Stromal cell of bone marrow (primary cell): ENCODE data around the gene GNS.
"Not testable (repeated sequence)": the region's sequence is repeated elsewhere in the genome, so short reads cannot be mapped to it uniquely, and the experiment has no call there.

Source experiments
- DNase-seq: peaks from one replicate; pipeline ENCODE4 v3.0.0-alpha.2; 2012; ENCODE audit warnings: low read depth

GNS gene

DNA sequence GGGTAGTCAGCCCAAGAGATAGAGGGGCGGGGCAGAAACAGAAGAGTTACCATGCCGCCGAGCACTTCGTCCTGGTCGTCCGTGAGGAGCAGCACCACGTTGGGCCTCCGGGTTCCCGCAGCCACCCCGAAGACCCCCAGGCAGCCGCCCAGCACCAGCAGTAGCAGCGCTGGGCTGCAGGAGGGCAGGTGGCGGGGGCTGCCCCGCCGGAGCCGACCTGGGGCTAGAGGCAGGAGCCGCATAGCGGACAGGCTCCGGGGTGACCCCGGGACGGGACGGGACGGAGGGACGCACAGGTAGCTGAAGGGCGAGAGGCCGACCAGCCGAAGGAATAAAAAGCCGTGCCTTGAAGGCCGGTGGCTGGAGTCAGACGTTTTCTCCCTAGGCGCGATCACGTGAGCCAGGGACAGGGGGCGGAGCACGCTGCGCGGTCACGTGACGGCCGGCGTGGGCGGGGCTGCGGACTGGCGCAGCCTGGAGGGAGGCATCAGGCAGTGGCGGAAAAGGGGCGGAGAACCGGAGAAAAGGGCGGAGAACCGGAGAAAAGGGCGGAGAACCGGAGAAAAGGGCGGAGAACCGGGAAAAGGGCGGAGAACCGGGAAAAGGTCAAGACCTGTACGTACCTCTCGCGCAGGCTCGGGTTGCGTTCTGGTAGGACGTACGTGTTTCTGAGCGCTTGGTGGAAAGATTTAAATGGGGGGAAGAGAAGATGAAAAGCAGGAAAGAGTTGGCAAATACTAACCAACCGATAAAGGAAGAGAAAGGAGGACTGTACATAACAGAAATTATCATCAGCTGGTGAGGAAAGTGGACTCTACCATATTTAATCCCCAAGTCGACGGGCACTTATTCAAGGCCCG, at the start of gene GNS:
Gene GNS (minus strand): TSS at position 372 of the 860 bp plus-strand sequence. CDS start 130 bp downstream, at position 242.
- DNase-seq: peak; percentile 90

DNA sequence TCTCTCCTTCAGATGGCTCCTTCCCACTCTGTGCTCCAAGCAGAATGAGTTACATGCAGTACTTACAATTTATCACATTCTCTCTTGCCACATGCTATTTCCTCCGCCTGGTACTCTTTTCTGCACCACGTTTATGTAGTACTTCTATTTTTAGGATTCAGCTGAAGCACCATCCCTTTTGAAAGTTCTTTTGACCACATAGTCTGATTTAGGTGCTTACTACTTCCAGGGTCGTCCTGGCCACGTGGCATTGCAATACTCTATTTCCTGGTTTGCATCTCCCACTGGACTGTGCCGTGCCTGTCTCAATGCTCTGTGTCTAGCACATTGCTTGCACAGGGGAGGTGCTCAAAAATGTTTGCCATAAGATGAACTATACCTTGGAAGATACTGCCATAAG, 48.9 kb upstream of the GNS start:
- DNase-seq: no peak

DNA sequence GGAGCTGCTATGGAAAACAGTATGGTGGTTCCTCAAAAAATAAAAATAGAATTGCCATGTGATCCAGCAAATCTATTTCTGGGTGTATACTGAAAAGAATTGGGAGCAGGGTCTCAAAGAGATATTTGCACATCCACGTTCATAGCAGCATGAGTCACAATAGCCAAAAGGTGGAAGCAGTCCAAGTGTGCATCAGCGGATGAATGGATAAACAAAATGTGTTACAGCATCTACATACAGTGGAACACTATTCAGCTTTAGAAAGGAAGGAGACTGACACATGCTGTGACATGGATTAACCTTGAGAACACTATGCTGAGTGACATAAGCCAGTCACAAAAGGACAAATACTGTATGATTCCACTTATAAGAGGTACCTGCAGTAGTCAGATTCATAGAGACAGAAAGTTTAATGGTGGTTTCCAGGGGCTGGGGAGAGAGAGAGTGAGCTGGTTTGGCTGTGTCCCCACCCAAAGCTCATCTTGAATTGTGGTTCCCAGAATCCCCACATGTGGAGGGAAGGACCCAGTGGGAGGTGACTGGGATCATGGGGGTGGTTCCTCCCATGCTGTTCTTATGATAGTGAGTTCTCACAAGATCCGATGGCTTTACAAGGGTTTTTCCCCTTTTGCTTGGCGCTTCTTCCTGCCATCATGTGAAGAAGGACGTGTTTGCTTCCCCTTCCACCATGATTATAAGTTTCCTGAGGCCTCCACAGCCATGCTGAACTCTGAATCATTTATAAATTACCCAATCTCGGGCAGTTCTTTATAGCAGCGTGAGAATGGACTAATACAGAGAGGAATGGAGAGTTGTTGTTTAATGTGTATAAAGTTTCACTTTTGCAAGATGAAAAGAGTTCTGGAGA, 47.6 kb upstream of the GNS start:
- no peak for DNase-seq

DNA sequence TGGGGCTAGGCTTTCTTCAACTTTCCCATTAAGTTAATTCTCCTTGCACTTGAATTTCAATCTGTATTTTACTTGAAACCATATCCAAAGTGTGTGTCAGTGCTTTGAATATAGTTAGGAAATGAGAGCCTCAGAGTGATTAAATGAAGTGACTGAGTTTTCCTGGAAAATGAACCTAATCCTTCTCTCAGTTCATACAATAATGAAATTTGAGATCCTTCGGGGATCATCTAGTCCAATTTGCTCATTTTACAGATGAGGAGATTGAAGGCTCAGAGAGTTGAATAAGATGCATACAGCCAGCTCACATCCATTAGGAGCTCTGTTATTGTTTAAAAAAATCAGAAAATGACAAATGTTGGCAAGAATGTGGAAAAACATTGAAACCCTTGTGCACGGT, 47.0 kb upstream of the GNS start:
- no peak for DNase-seq

GRCh38 chr12:64802180-64802775, 43.1 kb upstream of the GNS start:
- DNase-seq: not testable (repeated sequence)

- DNase-seq: no peak
These were observed 42.2 kb upstream of the GNS start for GRCh38 chr12:64801381-64801780.

- DNase-seq: no peak
These were observed 41.4 kb upstream of the GNS start for GRCh38 chr12:64800640-64801039.

GRCh38 chr12:64798165-64798564, 39.0 kb upstream of the GNS start:
- DNase-seq: no peak

GRCh38 chr12:64797156-64797555, 38.0 kb upstream of the GNS start:
- DNase-seq: no peak

DNA sequence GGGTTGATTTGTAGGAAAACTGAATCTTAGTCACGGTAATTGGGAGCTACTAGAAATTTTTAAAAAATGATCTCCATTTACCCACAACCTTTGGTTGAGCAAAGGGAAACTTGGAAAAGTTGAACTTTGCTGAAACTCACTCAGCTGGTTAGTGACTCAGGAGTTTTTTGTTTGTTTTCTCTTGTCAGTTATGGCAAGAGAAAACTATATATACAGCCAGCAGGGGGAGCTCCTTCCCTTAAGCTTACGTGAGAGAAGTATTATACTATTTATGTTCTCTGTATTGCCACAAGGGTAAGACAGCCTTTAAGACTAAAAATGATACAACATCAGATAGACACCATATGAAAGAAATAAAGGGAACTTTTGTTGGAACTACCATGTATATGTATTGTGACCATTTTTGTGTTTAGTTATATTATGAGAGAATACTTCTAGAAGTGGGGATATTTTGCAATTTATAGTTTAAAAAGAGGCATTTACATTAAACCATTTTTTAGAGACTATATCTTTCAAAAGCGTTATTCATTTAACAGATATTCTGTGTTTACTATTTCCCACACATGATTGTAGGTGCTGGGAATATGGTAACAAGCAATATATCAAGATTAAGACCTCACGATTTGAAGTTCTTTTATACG, 37.1 kb upstream of the GNS start:
- peak; percentile 92 for DNase-seq

DNA sequence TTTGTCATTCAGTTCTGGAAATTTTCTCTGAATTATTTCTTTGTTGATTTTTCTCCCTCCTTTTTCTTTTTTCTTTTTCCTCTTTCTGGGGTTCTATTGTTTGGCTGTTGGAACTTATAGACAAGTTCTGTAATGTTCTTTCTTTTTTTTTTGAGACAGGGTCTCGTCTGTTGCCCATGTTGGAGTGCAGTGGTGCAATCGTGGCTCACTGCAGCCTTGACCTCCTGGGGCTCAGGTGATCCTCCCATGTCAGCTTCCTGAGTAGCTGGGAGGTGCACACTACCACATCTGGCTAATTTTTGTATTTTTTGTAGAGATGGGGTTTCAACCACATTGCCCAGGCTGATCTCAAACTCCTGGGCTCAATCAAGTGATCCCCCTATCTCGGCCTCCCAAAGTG, 35.1 kb upstream of the GNS start:
- DNase-seq: no peak

DNA sequence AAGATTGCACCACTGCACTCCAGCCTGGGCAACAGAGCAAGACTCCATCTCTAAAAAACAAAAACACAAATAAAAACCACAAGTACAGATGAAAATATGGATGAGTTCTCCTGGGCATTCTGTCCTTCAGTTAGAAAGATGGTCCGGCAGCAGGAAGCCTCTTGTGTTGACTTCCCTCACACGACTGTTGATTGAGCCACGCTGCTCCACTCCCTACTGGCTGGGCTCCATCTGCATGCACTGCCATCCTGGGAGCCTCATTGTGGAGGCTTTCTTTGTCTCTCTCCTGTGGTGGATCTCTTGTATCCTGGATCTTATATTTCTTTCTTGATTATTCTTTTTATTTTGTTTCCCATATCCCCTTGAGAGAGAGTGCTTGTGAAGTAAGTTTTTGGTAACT, 34.4 kb upstream of the GNS start:
- DNase-seq: no peak

DNA sequence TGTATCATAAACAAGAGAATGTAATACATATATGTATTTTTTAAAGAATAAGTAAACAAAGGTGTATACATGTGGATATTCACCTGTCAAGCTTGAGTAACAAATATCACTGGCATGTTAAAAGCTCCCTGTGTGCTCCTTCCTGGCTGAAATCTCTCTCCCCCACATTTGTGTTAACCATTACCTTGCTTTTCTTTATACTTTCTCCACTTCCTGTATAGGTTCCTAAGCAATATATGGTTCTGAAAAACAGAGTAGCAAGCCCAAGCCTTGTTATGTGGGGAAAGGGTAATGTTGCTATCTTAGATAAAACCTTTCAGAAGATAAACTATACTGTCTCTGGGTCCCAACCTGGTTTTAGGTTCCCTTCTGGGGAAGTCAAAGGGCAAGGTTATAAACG, 32.9 kb upstream of the GNS start:
- no peak for DNase-seq

GRCh38 chr12:64791036-64791435, 31.8 kb upstream of the GNS start:
- DNase-seq: no peak

DNA sequence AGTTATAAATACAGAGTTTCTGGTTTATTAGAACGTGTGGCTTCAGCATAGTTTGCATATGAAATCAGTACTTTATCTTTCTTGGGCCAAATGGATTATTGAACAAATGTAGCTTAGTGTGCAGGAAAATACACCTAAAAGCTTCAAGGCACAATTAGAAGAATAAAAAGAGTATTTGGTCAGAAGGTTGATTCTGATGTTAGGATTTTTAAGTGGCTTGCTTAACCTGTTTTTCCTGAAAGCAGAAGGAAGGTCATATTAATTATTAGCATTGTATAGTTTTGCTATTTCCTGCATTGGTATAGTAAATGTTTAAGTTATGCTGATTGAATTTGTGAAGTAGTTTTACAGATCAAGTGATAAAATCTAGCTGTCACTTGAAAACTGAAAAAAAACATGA, 31.0 kb upstream of the GNS start:
- no peak for DNase-seq

GRCh38 chr12:64785838-64786237, 26.6 kb upstream of the GNS start:
- DNase-seq: no peak

DNA sequence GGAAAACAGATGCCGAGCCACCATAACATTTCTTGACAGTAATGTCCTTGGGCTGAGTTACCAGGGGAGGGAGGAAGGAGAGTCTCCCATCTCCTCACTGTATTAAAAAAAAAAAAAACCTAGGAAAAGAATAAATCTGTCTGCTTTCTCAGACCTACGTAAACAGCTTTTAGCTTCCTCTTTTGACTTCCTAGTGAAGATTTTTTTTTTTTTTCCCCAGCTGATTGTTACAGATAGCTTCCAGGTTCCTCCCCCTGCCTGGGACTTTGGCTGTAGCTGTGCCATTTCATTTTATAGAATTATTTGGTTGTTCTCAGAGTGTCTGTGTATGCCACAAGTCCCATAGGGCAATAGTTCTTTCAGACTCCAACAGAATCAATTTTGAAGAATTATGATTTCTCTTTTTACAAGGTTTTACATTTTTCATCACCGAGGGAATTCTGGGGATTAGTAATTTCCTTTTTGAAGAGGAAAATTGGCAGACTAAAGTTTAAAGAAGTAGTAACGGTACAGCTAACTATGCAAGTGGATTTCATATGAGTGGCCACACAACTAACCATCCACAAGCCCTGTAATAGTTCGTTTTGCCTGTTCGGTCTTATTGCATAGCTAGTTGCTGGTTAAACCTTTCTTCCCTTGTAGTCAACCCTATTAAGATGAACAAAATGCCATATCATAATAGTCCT, 23.1 kb upstream of the GNS start:
- DNase-seq: no peak

DNA sequence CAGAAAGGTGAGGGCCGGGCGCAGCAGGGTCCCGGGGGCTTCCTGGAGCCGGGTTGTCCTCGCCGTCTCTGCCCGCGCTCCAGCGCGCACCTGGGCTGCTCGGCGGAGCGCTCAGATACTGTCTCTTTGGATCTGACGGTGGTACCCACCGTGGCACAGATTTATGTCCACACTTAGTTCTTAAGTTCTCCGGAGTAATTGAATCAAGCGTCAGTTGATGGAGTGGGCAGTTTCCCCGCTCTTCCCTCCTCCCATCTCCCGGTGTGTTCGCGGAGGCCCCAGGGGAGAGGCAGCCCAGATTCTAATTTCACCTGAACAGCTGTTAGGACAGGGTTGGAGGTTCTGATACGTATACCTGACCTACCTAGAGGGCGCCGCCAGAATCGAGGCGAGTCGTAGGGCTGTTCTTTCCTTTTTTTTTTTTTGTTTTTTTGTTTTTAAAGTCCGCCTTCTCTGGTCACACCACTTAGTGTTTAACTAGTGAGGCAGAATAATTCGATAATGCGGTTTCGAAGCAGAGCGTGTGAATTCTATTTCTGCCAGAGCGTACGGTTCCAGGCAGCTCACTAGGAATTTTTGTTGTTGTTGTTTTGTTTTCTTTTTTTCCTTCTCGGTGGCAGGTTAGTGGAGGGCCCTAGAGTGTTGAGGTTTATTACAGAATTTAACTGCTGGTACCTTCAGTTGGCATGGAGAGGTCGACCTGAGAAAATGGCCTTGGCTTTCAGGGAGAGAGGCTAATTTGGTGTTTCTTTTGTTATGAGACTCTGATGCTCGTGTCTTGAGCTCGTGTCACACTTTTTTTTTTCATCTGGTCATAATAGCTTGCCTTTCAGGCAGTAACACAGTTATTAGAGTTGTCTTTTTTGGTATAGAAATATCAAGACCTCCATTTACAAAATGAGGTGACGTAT, 22.3 kb upstream of the GNS start:
- DNase-seq: no peak

- no peak for DNase-seq
These were observed 21.5 kb upstream of the GNS start for GRCh38 chr12:64780531-64781279.

GRCh38 chr12:64780132-64780530, 20.9 kb upstream of the GNS start:
- DNase-seq: no peak
